MCF 10A (cell line): Measurements from ENCODE around the gene WDCP. TPM values are rescaled to one million over a fixed set of nuclear protein-coding genes. Genes with fewer than 3 reads are reported as not detected.
"Not testable (repeated sequence)": the region's sequence is repeated elsewhere in the genome, so short reads cannot be mapped to it uniquely, and the experiment has no call there.

Source experiments
- Bru-seq: library from RNA; stranded (reverse); fragments of 400-500 nt; gene quantifications from one replicate; lab custom pipeline; 2021; lab: Mats Ljungman, UMichigan
- BruChase-seq, 2 experiments: library from RNA; stranded (reverse); fragments of 400-500 nt; gene quantifications; one replicate each; lab custom pipeline; 2021; lab: Mats Ljungman, UMichigan
- BruUV-seq: library from RNA; stranded (reverse); fragments of 400-500 nt; replicated peaks from 2 replicates; lab custom pipeline; 2021; lab: Mats Ljungman, UMichigan
- CTCF ChIA-PET: fragments of 300-600 bp; sonication (Branson Sonifier 250); formaldehyde crosslinking; extraction: SDS; loops from one replicate; lab custom pipeline; 2021; ENCODE audit warnings: antibody characterized with exemption, inconsistent platforms; lab: Yijun Ruan, JAX
- POLR2A ChIA-PET: fragments of 300-600, 350-650 bp; sonication (Branson Sonifier 250); formaldehyde crosslinking; extraction: SDS; loops from one replicate; lab custom pipeline; 2020; ENCODE audit warnings: antibody characterized with exemption, inconsistent platforms; lab: Yijun Ruan, JAX
- DNase-seq: peaks from one replicate; pipeline ENCODE4 v3.0.0-alpha.2; 2018; ENCODE audit not compliant: unreplicated experiment
- H3K27ac Mint-ChIP-seq: one replicate; pipeline ENCODE4 v1.8.0; 2022; ENCODE audit warnings: mild to moderate bottlenecking, low read depth, mixed read lengths; ENCODE audit not compliant: unreplicated experiment
- H3K27me3 Mint-ChIP-seq: one replicate; pipeline ENCODE4 v1.8.0; 2022; ENCODE audit warnings: mixed read lengths; ENCODE audit not compliant: insufficient read depth, unreplicated experiment
- H3K36me3 Mint-ChIP-seq: one replicate; pipeline ENCODE4 v1.8.0; 2022; ENCODE audit warnings: mild to moderate bottlenecking, moderate library complexity, mixed read lengths; ENCODE audit not compliant: insufficient read depth, unreplicated experiment
- H3K4me1 Mint-ChIP-seq: one replicate; pipeline ENCODE4 v1.8.0; 2022; ENCODE audit warnings: mixed read lengths; ENCODE audit not compliant: insufficient read depth, unreplicated experiment
- H3K4me3 Mint-ChIP-seq: one replicate; pipeline ENCODE4 v1.8.0; 2022; ENCODE audit warnings: mild to moderate bottlenecking, moderate library complexity, mixed read lengths; ENCODE audit not compliant: unreplicated experiment
- H3K9me3 Mint-ChIP-seq: one replicate; pipeline ENCODE4 v1.8.0; 2022; ENCODE audit warnings: mixed read lengths; ENCODE audit not compliant: unreplicated experiment
- intact Hi-C: fragments of 100-400 bp; cut with micrococcal nuclease; formaldehyde crosslinking; loops from 2 replicates; pipeline ENCODE4 v1.14.1; 2022
- long read RNA-seq: library from polyadenylated mRNA; stranded (forward); transcript quantifications from one replicate; pipeline ENCODE4 v2.0.0, GENCODE V29; 2022
- total RNA-seq: library from RNA; stranded (reverse); gene quantifications from 2 replicates; pipeline ENCODE4 v1.2.3, GENCODE V29; 2022
- TF ChIP-seq, protein P1 (sequence below): fragments of 200-600 bp; IDR thresholded peaks from one replicate; pipeline ENCODE4 v1.8.0; 2022; ENCODE audit warnings: antibody characterized with exemption, mild to moderate bottlenecking; ENCODE audit not compliant: unreplicated experiment

WDCP gene
- 9.0 and 11.2 TPM in 2 replicates for total RNA-seq
- Bru-seq, nascent RNA, result percentile 47 among the genes with signal in this experiment
- BruChase-seq, experiment 1, labeled RNA remaining after a 6-hour chase, result percentile 37 among the genes with signal in this experiment
- BruChase-seq, experiment 2, labeled RNA remaining after a 2-hour chase, result percentile 63 among the genes with signal in this experiment
- long read RNA-seq, transcript WDCP-201 (4 exons, 3,817 nt), result major isoform, 19 of 20 reads
- long read RNA-seq, partial matches to known transcripts, result 1 of 20 reads
- long read RNA-seq, other reads (novel, unspliced or antisense), result 0 of 20 reads

DNA sequence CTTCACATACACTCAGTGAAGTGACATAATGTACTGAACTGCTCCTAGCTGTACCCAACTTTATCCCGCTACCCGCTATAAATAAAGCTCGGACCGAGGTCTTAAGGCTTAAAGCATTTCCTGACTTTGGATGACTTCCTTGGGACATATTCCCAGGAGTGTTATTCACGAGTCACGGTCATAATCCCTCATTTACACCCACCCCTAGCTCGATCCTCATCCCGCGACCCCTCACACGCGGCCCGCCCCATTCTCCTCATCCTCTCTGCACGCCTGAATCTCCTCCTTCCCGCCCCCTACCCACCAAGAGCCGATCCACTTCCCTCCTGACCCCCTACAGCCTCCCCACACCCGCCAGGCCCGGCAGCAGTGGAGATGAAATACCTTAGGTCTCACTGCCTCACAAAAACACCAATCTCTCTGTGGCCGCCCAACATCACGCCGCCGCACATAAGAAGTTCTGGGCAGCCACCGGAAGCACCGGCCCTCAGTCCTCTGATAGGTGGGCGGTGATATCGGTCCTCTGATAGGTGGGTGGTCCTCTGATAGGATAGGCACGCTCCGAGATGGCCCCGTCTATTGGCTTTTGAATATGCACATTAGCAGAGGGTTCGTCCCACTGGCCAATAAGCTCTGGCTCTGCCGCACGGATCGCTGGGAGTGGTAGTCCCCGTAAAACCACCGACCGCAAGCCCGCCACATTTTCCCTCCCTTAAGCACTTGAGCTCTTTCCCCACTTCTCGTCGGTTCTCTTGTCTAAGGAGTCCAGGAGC lies at the start of gene WDCP:
Gene WDCP (minus strand): TSS at position 462 of the 773 bp plus-strand sequence. CDS start 7,897 bp downstream, outside the sequence.
- no TSS peak for BruUV-seq

DNA sequence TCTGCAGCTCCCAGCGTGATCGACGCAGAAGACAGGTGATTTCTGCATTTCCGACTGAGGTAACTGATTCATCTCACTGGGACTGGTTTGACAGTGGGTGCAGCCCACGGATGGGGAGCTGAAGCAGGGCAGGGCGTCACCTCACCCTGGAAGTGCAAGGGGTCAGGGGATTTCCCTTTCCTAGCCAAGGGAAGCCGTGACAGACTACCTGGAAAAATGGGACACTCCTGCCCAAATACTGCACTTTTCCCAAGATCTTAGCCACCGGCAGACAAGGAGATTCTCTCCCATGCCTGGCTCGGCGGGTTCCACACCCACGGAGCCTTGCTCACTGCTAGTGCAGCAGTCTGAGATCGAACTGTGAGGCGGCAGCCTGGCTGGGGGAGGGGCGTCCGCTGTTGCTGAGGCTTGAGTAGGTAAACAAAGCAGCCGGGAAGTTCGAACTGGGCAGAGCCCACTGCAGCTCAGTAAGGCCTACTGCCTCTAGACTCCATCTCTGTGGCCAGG lies 48.0 kb upstream of the WDCP start:
- CTCF ChIA-PET, result interaction anchor here (1.1 to 1.2 kb wide), 2 partner anchors 11 to 13 kb away, joined by 4 to 6 read pairs; partner anchors contain the start of gene TP53I3
- intact Hi-C loops, H3K27me3 Mint-ChIP-seq, BruUV-seq, H3K4me1 Mint-ChIP-seq, POLR2A ChIA-PET, H3K36me3 Mint-ChIP-seq, H3K27ac Mint-ChIP-seq, H3K9me3 Mint-ChIP-seq, DNase-seq, H3K4me3 Mint-ChIP-seq: not testable (repeated sequence)

More for the DNA sequence above, at the start of gene WDCP:
- H3K27me3 Mint-ChIP-seq, result no peaks in the 10 kb centered on the region
- intact Hi-C loops, result loop anchor here (1.0 kb wide), 1 partner anchor 32 kb away; no protein-coding TSS in a partner anchor
- H3K27ac Mint-ChIP-seq, result peak within 1 kb of the TSS; percentile 83
- CTCF ChIA-PET, result interaction anchor here (0.6 to 1.7 kb wide), 6 partner anchors 12 to 121 kb away, joined by 3 to 10 read pairs (median 5); partner anchors contain the start of genes ATAD2B and TP53I3
- TF ChIP-seq, protein P1, sequence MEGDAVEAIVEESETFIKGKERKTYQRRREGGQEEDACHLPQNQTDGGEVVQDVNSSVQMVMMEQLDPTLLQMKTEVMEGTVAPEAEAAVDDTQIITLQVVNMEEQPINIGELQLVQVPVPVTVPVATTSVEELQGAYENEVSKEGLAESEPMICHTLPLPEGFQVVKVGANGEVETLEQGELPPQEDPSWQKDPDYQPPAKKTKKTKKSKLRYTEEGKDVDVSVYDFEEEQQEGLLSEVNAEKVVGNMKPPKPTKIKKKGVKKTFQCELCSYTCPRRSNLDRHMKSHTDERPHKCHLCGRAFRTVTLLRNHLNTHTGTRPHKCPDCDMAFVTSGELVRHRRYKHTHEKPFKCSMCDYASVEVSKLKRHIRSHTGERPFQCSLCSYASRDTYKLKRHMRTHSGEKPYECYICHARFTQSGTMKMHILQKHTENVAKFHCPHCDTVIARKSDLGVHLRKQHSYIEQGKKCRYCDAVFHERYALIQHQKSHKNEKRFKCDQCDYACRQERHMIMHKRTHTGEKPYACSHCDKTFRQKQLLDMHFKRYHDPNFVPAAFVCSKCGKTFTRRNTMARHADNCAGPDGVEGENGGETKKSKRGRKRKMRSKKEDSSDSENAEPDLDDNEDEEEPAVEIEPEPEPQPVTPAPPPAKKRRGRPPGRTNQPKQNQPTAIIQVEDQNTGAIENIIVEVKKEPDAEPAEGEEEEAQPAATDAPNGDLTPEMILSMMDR, result no peak
- no peaks in the 10 kb centered on the region for H3K9me3 Mint-ChIP-seq
- H3K4me3 Mint-ChIP-seq, result peak within 1 kb of the TSS; percentile 97
- peak; percentile 99 for DNase-seq
- H3K36me3 Mint-ChIP-seq, result peaks cover 12% of the 10 kb centered on the region
- peaks cover 24% of the 10 kb centered on the region for H3K4me1 Mint-ChIP-seq
- POLR2A ChIA-PET, result interaction anchor here (0.6 to 2.9 kb wide), 17 partner anchors 9 to 313 kb away, joined by 3 to 44 read pairs (median 4); partner anchors contain the start of genes ATAD2B, ITSN2, SF3B6 and TP53I3

GRCh38 chr2:24093270-24093669 lies 46.1 kb upstream of the WDCP start:
- H3K36me3 Mint-ChIP-seq, H3K4me3 Mint-ChIP-seq, H3K27me3 Mint-ChIP-seq, H3K9me3 Mint-ChIP-seq, BruUV-seq, H3K4me1 Mint-ChIP-seq, H3K27ac Mint-ChIP-seq, intact Hi-C loops, DNase-seq: not testable (repeated sequence)
- ChIA-PET CTCF (interaction anchor here (0.6 kb wide), 1 partner anchor 111 kb away, joined by 3 read pairs; no protein-coding TSS in a partner anchor), POLR2A (interaction anchor here (0.6 kb wide), 1 partner anchor 9 kb away, joined by 3 read pairs; no protein-coding TSS in a partner anchor)

GRCh38 chr2:24088821-24089359 lies 41.7 kb upstream of the WDCP start:
- Mint-ChIP-seq H3K9me3 (no peaks in the 10 kb centered on the region), H3K4me1 (peaks cover 11% of the 10 kb centered on the region), H3K36me3 (no peaks in the 10 kb centered on the region), H3K4me3 (no peak overlapping the region), H3K27me3 (no peaks in the 10 kb centered on the region), H3K27ac (no peak overlapping the region)
- POLR2A ChIA-PET, result interaction anchor here (0.7 to 1.4 kb wide), 3 partner anchors 12 to 36 kb away, joined by 3 to 4 read pairs (median 3); partner anchors contain the start of gene SF3B6
- DNase-seq, result no peak
- TF ChIP-seq, protein P1, result no peak
- CTCF ChIA-PET, result interaction anchor here (0.7 to 1.0 kb wide), 2 partner anchors 33 to 162 kb away, joined by 4 to 5 read pairs; partner anchors contain the start of gene ATAD2B
- no TSS peak for BruUV-seq
- intact Hi-C loops, result no loop called here
